ENCODE data around the gene IL17B. TPM values are rescaled to one million over a fixed set of nuclear protein-coding genes. Genes with fewer than 3 reads are reported as not detected.

Gene IL17B
- total and polyA plus RNA-seq, 2 of the 8 experiments (the other 6 are each of a cell fraction or from before 2014, with no cell fraction given) = 0.18 TPM; not detected in 1

GRCh38 chr5:149389552-149390495 is 10.7 kb upstream of the IL17B start:
- no peak overlapping the region for H3K4me2 ChIP-seq (ENCODE audit: insufficient read depth in 1 of 2, low read depth in 2 of 2, low read length in 2 of 2)
- POLR2A ChIA-PET (ENCODE audit: partially characterized antibody) = no interaction called here
- no peak overlapping the region for H3K27ac ChIP-seq (ENCODE audit: low read depth, low read length)
- no peak for TF ChIP-seq CREB1 (IDR thresholded peaks at IDR 0.05)
- no peak for TF ChIP-seq POU5F1 (IDR thresholded peaks at IDR 0.05; ENCODE audit: low read depth, low read length)
- no peak for TF ChIP-seq TAF1 (IDR thresholded peaks at IDR 0.05; ENCODE audit: low read depth, low read length)
- no peak for TF ChIP-seq YY1 (IDR thresholded peaks at IDR 0.05; ENCODE audit: low read depth, low read length)
- TF ChIP-seq MAFK (IDR thresholded peaks at IDR 0.05; ENCODE audit: low read depth, low read length) = no peak
- no peak for TF ChIP-seq TAF7 (optimal IDR thresholded peaks at IDR 0.05; ENCODE audit: borderline replicate concordance, low read depth, low read length)
- TF ChIP-seq POLR2AphosphoS5 (IDR thresholded peaks at IDR 0.05; ENCODE audit: low read depth, low read length) = no peak
- no peak for TF ChIP-seq RBBP5 (IDR thresholded peaks at IDR 0.05; ENCODE audit: borderline replicate concordance, low read depth, low read length)
- no peak for TF ChIP-seq CTBP2 (IDR thresholded peaks at IDR 0.05; ENCODE audit: borderline replicate concordance, insufficient read depth, insufficient read length, low read length)
- TF ChIP-seq RFX5 (IDR thresholded peaks at IDR 0.05; ENCODE audit: borderline replicate concordance, low read depth, low read length) = no peak
- no peak for TF ChIP-seq CEBPB (IDR thresholded peaks at IDR 0.05; ENCODE audit: low read depth, low read length)
- no peak for TF ChIP-seq FOSL1 (IDR thresholded peaks at IDR 0.05; ENCODE audit: insufficient read depth, low read depth, low read length)
- no peak for TF ChIP-seq ZNF274 (IDR thresholded peaks at IDR 0.05; ENCODE audit: borderline replicate concordance, extremely low read depth, low read length)

More at GRCh38 chr5:149389552-149390495, 10.7 kb upstream of the IL17B start:
- Histone ChIP-seq H2BK20ac (ENCODE audit: low read length) (no peak overlapping the region), H4K91ac (replicated peaks; ENCODE audit: insufficient read length, low read length) (no peak overlapping the region), H2BK120ac (replicated peaks; ENCODE audit: low read depth, low read length) (no peak overlapping the region), H3K18ac (ENCODE audit: extremely low read depth, low read length) (no peak overlapping the region), H3K9ac (replicated peaks in 1 of 4; ENCODE audit: extremely low read depth in 1 of 4, low read depth in 3 of 4, low read length in 3 of 4) (no peak overlapping the region), H4K5ac (ENCODE audit: insufficient read length, low read depth, low read length) (no peak overlapping the region), H2BK15ac (ENCODE audit: low read length) (no peak overlapping the region), H2AK5ac (ENCODE audit: low read depth, low read length) (no peak overlapping the region), H3K9me3 (ENCODE audit: insufficient read depth in 2 of 2, low read depth in 1 of 2, low read length in 1 of 2) (no peaks in the 10 kb centered on the region), H3K79me2 (ENCODE audit: control insufficient read depth in 1 of 2, insufficient read depth in 2 of 2, low read length in 2 of 2) (no peaks in the 10 kb centered on the region), H3K23me2 (ENCODE audit: low read depth, low read length) (peaks cover 2% of the 10 kb centered on the region; the same call in 1 of the 2 replicates), H2BK12ac (ENCODE audit: low read depth, low read length) (no peak overlapping the region), H3K56ac (replicated peaks; ENCODE audit: insufficient read length, low read depth, low read length) (no peak overlapping the region), H4K20me1 (replicated peaks in 1 of 2; ENCODE audit: control insufficient read depth in 1 of 2, insufficient read depth in 2 of 2, low read length in 2 of 2) (no peaks in the 10 kb centered on the region), H3K79me1 (ENCODE audit: low read depth, low read length) (no peaks in the 10 kb centered on the region), H3K4me1 (replicated peaks in 1 of 4; ENCODE audit: control insufficient read depth in 3 of 4, insufficient read depth in 4 of 4, low read length in 3 of 4) (no peaks in the 10 kb centered on the region), H2AFZ (ENCODE audit: low read length) (no peak overlapping the region), H3K23ac (ENCODE audit: insufficient read length) (no peak overlapping the region), H3K4ac (replicated peaks; ENCODE audit: insufficient read length, low read depth, low read length) (no peak overlapping the region), H3K14ac (ENCODE audit: insufficient read length) (no peak overlapping the region), H4K8ac (ENCODE audit: extremely low read depth, insufficient read depth, low read length) (no peak overlapping the region), H3K4me3 (ENCODE audit: extremely low read depth in 1 of 4, insufficient read depth in 2 of 4, low read depth in 3 of 4, low read length in 4 of 4) (no peak overlapping the region), H2BK5ac (ENCODE audit: low read depth, low read length) (no peak overlapping the region), H3K36me3 (ENCODE audit: control insufficient read depth in 2 of 4, insufficient read depth in 4 of 4, low read length in 3 of 4) (no peaks in the 10 kb centered on the region), H3K27me3 (replicated peaks in 1 of 4; ENCODE audit: control insufficient read depth in 3 of 4, extremely low read depth in 1 of 4, insufficient read depth in 3 of 4, low read length in 3 of 4) (no peaks in the 10 kb centered on the region; a peak in 1 of 7 replicates)
- DNase-seq (ENCODE audit: low read depth in 1 of 2, low spot score in 2 of 2) (no peak), FAIRE-seq (no peak)
- CTCF ChIA-PET (ENCODE audit: partially characterized antibody) = interaction anchor here (0.6 to 46.1 kb wide), 10 partner anchors 9 to 177 kb away, joined by 3 to 1310 read pairs (median 4); no protein-coding TSS in a partner anchor
- 83% methylated on average over 11 of the region's 11 CpGs; no CpG with 5 or more reads in 1 of the 2 experiments for WGBS, 2 experiments (ENCODE audit: extremely low coverage in 1 of 2, insufficient coverage in 1 of 2, insufficient read length in 1 of 2, insufficient replicate concordance in 2 of 2, low coverage in 1 of 2, low lambda C conversion rate in 2 of 2, missing lambda C conversion rate in 1 of 2)

All from H1 (cell line).